Kidney (tissue), 14 donors: ENCODE data around the gene NUDT17. TPM values are rescaled to one million over a fixed set of nuclear protein-coding genes. Genes with fewer than 3 reads are reported as not detected.

ENCODE experiments used
- DNase-seq, 5 donors: peaks; one replicate each; pipeline ENCODE4 v3.0.0-alpha.2; 2013 to 2020
- FAIRE-seq: peaks from 2 replicates; lab custom pipeline; 2012; peaks lifted over from hg19 to GRCh38; lab: Jason Lieb, UNC
- H3K27ac ChIP-seq, 2 donors: one replicate each; pipeline ENCODE4 v1.7.0; 2013; ENCODE audit warnings: low read depth in 2 of 2, low read length in 2 of 2, inconsistent platforms in 1 of 2
- H3K27me3 ChIP-seq: one replicate; pipeline ENCODE4 v1.7.1; 2013; ENCODE audit warnings: low read length, inconsistent platforms; ENCODE audit not compliant: control insufficient read depth, insufficient read depth
- H3K36me3 ChIP-seq, 3 donors: one replicate each; pipeline versions ENCODE4 v1.7.0 to v1.7.1; 2013; ENCODE audit warnings: low read length in 3 of 3, control low read depth in 1 of 3, inconsistent platforms in 1 of 3; ENCODE audit not compliant: insufficient read depth in 3 of 3, control insufficient read depth in 2 of 3
- H3K4me1 ChIP-seq, 3 donors: one replicate each; pipeline versions ENCODE4 v1.7.0 to v1.7.1; 2013; ENCODE audit warnings: low read length in 3 of 3, inconsistent platforms in 1 of 3, low read depth in 1 of 3; ENCODE audit not compliant: control insufficient read depth in 2 of 3, insufficient read depth in 2 of 3
- H3K4me3 ChIP-seq, 3 donors: one replicate each; pipeline versions ENCODE4 v1.7.0 to v1.8.1; 2013; ENCODE audit warnings: low read length in 3 of 3, control low read depth in 1 of 3, inconsistent platforms in 1 of 3
- H3K9ac ChIP-seq, 3 donors: one replicate each; pipeline versions ENCODE4 v1.7.0 to v1.7.1; 2013; ENCODE audit warnings: low read length in 3 of 3, control low read depth in 1 of 3, inconsistent platforms in 1 of 3
- H3K9me3 ChIP-seq, 3 donors: one replicate each; pipeline versions ENCODE4 v1.7.0 to v1.7.1; 2013; ENCODE audit warnings: low read length in 3 of 3, control low read depth in 1 of 3, inconsistent platforms in 1 of 3; ENCODE audit not compliant: control insufficient read depth in 2 of 3, insufficient read depth in 1 of 3
- CTCF ChIP-seq: IDR thresholded peaks from 3 replicates; pipeline ENCODE4 v1.5.1; 2012; ENCODE audit warnings: mild to moderate bottlenecking, moderate library complexity, borderline replicate concordance; ENCODE audit not compliant: insufficient read depth; ENCODE audit errors: extremely low read depth
- intact Hi-C: fragments of 100-400 bp; cut with DNase I; formaldehyde crosslinking; loops from one replicate; pipeline ENCODE4 v1.11.1; 2022
- polyA plus RNA-seq: library from polyadenylated mRNA; stranded (reverse); fragments of 350-450 nt; fragmentation: Illumina TruSeq; extraction: RNeasy Lipid Tissue Mini Kit (QIAGEN cat#74804); gene quantifications from one replicate; pipeline ENCODE4 v1.2.3, GENCODE V29; 2014; ENCODE audit warnings: low read depth, low replicate concordance; ENCODE audit not compliant: insufficient read depth
- total RNA-seq: library from RNA; stranded (reverse); fragmentation: NEBNext Ultra II Directional; extraction: Animal tissue kit (Norgen Biotek cat#: 25700); gene quantifications from one replicate; pipeline ENCODE4 v1.2.1, GENCODE V29; 2021
- donor health status: control.
- donor health status: control.
- donor health status: control.
- donor health status: control.
- donor health status: control.
- donor health status: DM: yes; HTN: yes; CAD: no.
- donor health status: Normal renal cell carcinoma (clear cell type).

The NUDT17 gene
- total and polyA plus RNA-seq, 2 donors from 2014 or later = 3.8 to 5.5 TPM

GRCh38 chr1:145878724-145879123 lies 33.3 kb downstream of the NUDT17 start:
- H3K27me3 ChIP-seq = no peaks in the 10 kb centered on the region
- DNase-seq (no peak), FAIRE-seq (no peak)
- no peak overlapping the region for H3K9ac ChIP-seq
- no peaks in the 10 kb centered on the region for H3K36me3 ChIP-seq
- no peaks in the 10 kb centered on the region for H3K9me3 ChIP-seq
- no peak overlapping the region for H3K4me3 ChIP-seq
- H3K4me1 ChIP-seq = peaks cover 0 to 2% (median 0%) of the 10 kb centered on the region in 3 donors
- no peak for TF ChIP-seq CTCF
- intact Hi-C loops = no loop called here
- H3K27ac ChIP-seq = no peak overlapping the region

DNA sequence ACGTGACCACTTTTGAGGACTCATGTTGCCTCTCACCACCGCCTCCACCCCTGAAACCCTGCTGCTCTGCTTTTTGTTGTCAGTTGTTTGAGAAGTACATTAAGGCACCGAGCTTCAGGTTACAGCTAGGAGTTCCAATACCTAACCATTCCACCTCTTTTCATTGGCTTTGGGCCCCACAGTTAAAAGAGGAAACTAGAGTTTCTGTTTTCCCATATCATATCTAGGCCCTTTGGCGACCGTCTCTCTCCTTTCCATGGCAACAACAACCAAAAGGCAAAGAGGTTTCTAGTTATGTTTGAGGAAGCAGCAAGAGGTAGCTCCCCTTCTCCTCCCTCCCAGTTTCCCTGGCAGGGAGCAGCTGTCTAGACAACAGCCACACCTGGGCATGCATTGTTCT lies 34.3 kb downstream of the NUDT17 start:
- no peak overlapping the region for H3K4me3 ChIP-seq
- no peak for FAIRE-seq
- no peak overlapping the region for H3K9ac ChIP-seq
- no peaks in the 10 kb centered on the region for H3K27me3 ChIP-seq
- DNase-seq = no peak
- H3K4me1 ChIP-seq = peaks cover 0 to 2% (median 0%) of the 10 kb centered on the region in 3 donors
- H3K27ac ChIP-seq = no peak overlapping the region
- intact Hi-C loops = no loop called here
- H3K9me3 ChIP-seq = no peaks in the 10 kb centered on the region
- TF ChIP-seq CTCF = no peak
- H3K36me3 ChIP-seq = no peaks in the 10 kb centered on the region

GRCh38 chr1:145884675-145885074 lies 39.2 kb downstream of the NUDT17 start:
- no peak for DNase-seq
- H3K4me3 ChIP-seq = no peak overlapping the region
- no peaks in the 10 kb centered on the region for H3K9me3 ChIP-seq
- TF ChIP-seq CTCF = no peak
- FAIRE-seq = no peak
- intact Hi-C loops = no loop called here
- H3K4me1 ChIP-seq = peaks cover 0 to 7% (median 0%) of the 10 kb centered on the region in 3 donors
- no peaks in the 10 kb centered on the region for H3K27me3 ChIP-seq
- no peaks in the 10 kb centered on the region for H3K36me3 ChIP-seq
- no peak overlapping the region for H3K27ac ChIP-seq
- no peak overlapping the region for H3K9ac ChIP-seq

- Histone ChIP-seq H3K27me3 (no peaks in the 10 kb centered on the region), H3K4me1 (peaks cover 0 to 7% (median 0%) of the 10 kb centered on the region in 3 donors), H3K9me3 (no peaks in the 10 kb centered on the region), H3K36me3 (no peaks in the 10 kb centered on the region), H3K4me3 (peak within 1 kb of the TSS; percentile 57 to 76 (median 75)), H3K27ac (no peak within 1 kb of the TSS), H3K9ac (peak within 1 kb of the TSS in 2 of 3 donors; percentile 15 to 36)
- FAIRE-seq = no peak
- TF ChIP-seq CTCF = no peak
- intact Hi-C loops = no loop called here
- peak; percentile 84 to 94 (median 89) for DNase-seq
Measured at GRCh38 chr1:145885738-145886287, 40.4 kb downstream of the NUDT17 start, which contains the start of gene ANKRD35. ANKRD35 (minus strand) TSS chr1:145885866; CDS start chr1:145885758, 108 bp downstream.
